Osteocyte (in vitro differentiated cells): ENCODE data around the gene PSMD14. TPM values are rescaled to one million over a fixed set of nuclear protein-coding genes. Genes with fewer than 3 reads are reported as not detected.

Source experiments
- DNase-seq: peaks from one replicate; pipeline ENCODE4 v3.0.0; 2021; ENCODE audit warnings: mixed read lengths; ENCODE audit not compliant: unreplicated experiment; ENCODE audit errors: extremely low spot score
- H3K27ac Mint-ChIP-seq: one replicate; pipeline ENCODE4 v1.8.0; 2021; ENCODE audit warnings: mild to moderate bottlenecking, mixed read lengths; ENCODE audit not compliant: unreplicated experiment
- H3K27me3 Mint-ChIP-seq: one replicate; pipeline ENCODE4 v1.8.0; 2021; ENCODE audit warnings: mixed read lengths; ENCODE audit not compliant: unreplicated experiment
- H3K36me3 Mint-ChIP-seq: one replicate; pipeline ENCODE4 v1.8.0; 2021; ENCODE audit warnings: mixed read lengths; ENCODE audit not compliant: unreplicated experiment
- H3K4me1 Mint-ChIP-seq: one replicate; pipeline ENCODE4 v1.8.0; 2021; ENCODE audit warnings: mixed read lengths; ENCODE audit not compliant: unreplicated experiment
- H3K4me3 Mint-ChIP-seq: one replicate; pipeline ENCODE4 v1.8.0; 2021; ENCODE audit warnings: mild to moderate bottlenecking, moderate library complexity, mixed read lengths; ENCODE audit not compliant: unreplicated experiment
- H3K9me3 Mint-ChIP-seq: one replicate; pipeline ENCODE4 v1.8.0; 2021; ENCODE audit warnings: mixed read lengths; ENCODE audit not compliant: unreplicated experiment
- CTCF ChIP-seq: fragments of 200-600 bp; sonication (generic); IDR thresholded peaks from 2 replicates; pipeline ENCODE4 v1.5.0; 2021; ENCODE audit warnings: antibody characterized with exemption, mild to moderate bottlenecking, moderate library complexity
- total RNA-seq: library from RNA; stranded (reverse); gene quantifications from 2 replicates; pipeline ENCODE4 v1.2.1, GENCODE V29; 2021

PSMD14 gene
- total RNA-seq, 1 donor from 2014 or later: 38.7 TPM

- Mint-ChIP-seq H3K4me3 (peak overlapping the region; percentile 88), H3K36me3 (peaks cover 1% of the 10 kb centered on the region), H3K4me1 (peaks cover 27% of the 10 kb centered on the region), H3K9me3 (peaks cover 12% of the 10 kb centered on the region), H3K27me3 (peaks cover 6% of the 10 kb centered on the region), H3K27ac (no peak overlapping the region)
- TF ChIP-seq CTCF: no peak
- DNase-seq: no peak
Measured at GRCh38 chr2:161306919-161307318, 1.3 kb upstream of the PSMD14 start.

GRCh38 chr2:161307676-161308075, 549 bp upstream of the PSMD14 start:
- H3K36me3 Mint-ChIP-seq: peaks cover 2% of the 10 kb centered on the region
- peaks cover 28% of the 10 kb centered on the region for H3K4me1 Mint-ChIP-seq
- no peak for TF ChIP-seq CTCF
- peaks cover under 1% of the 10 kb centered on the region for H3K27me3 Mint-ChIP-seq
- H3K27ac Mint-ChIP-seq: peak overlapping the region; percentile 96
- peaks cover 12% of the 10 kb centered on the region for H3K9me3 Mint-ChIP-seq
- no peak for DNase-seq
- H3K4me3 Mint-ChIP-seq: peak overlapping the region; percentile 88

- H3K9me3 Mint-ChIP-seq: no peaks in the 10 kb centered on the region
- no peak for DNase-seq
- H3K27ac Mint-ChIP-seq: no peak overlapping the region
- H3K36me3 Mint-ChIP-seq: peaks cover 5% of the 10 kb centered on the region
- H3K27me3 Mint-ChIP-seq: no peaks in the 10 kb centered on the region
- no peak for TF ChIP-seq CTCF
- peaks cover 38% of the 10 kb centered on the region for H3K4me1 Mint-ChIP-seq
- no peak overlapping the region for H3K4me3 Mint-ChIP-seq
Measured at GRCh38 chr2:161312996-161313395, 4.8 kb downstream of the PSMD14 start.

GRCh38 chr2:161315380-161315779, 7.2 kb downstream of the PSMD14 start:
- H3K4me1 Mint-ChIP-seq: peaks cover 21% of the 10 kb centered on the region
- no peak for TF ChIP-seq CTCF
- H3K27ac Mint-ChIP-seq: peak overlapping the region; percentile 47
- H3K4me3 Mint-ChIP-seq: no peak overlapping the region
- H3K27me3 Mint-ChIP-seq: no peaks in the 10 kb centered on the region
- no peaks in the 10 kb centered on the region for H3K9me3 Mint-ChIP-seq
- DNase-seq: no peak
- H3K36me3 Mint-ChIP-seq: peaks cover 5% of the 10 kb centered on the region

- Mint-ChIP-seq H3K4me1 (peaks cover 17% of the 10 kb centered on the region), H3K27ac (no peak overlapping the region), H3K9me3 (no peaks in the 10 kb centered on the region), H3K36me3 (peaks cover 5% of the 10 kb centered on the region), H3K27me3 (no peaks in the 10 kb centered on the region), H3K4me3 (no peak overlapping the region)
- no peak for DNase-seq
- no peak for TF ChIP-seq CTCF
Measured at GRCh38 chr2:161316701-161317100, 8.5 kb downstream of the PSMD14 start.
